GM18511 (cell line): ENCODE data around the gene PDZD8.

Experiments
- ATAC-seq: cut with Tn5 transposase; IDR thresholded peaks from one replicate; pipeline ENCODE4 v1.9.1; 2021; ENCODE audit warnings: mild to moderate bottlenecking, moderate library complexity; ENCODE audit not compliant: unreplicated experiment

Gene PDZD8

GRCh38 chr10:117260084-117260483, 115.2 kb downstream of the PDZD8 start:
- ATAC-seq: peak; percentile 51

- no peak for ATAC-seq
These were observed 116.0 kb downstream of the PDZD8 start for GRCh38 chr10:117259279-117259678.

GRCh38 chr10:117257721-117258120, 117.5 kb downstream of the PDZD8 start:
- no peak for ATAC-seq

- ATAC-seq: no peak
These were observed 118.3 kb downstream of the PDZD8 start for GRCh38 chr10:117256910-117257309.

- no peak for ATAC-seq
These were observed 119.3 kb downstream of the PDZD8 start for GRCh38 chr10:117255835-117256460.

- ATAC-seq: no peak
These were observed 120.2 kb downstream of the PDZD8 start for GRCh38 chr10:117254774-117255735.

DNA sequence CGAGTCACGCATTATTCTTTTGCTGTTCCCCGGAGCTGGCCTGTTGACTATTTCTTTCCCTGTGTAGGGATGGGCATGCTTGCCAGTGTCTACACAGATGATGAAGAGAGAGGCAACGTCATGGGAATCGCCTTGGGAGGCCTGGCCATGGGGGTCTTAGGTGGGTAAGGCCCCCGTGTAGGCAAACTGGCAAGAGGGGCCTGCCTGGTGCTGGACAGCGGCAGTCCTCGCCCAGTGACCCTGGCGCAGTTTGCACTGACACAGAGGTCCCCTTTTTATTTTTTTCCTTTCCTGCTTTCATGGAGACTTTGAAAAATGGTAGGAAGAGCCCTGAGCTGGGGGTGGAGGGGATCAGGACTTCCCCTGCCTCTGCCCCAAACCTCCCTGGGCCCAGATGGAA, 120.9 kb downstream of the PDZD8 start:
- no peak for ATAC-seq

DNA sequence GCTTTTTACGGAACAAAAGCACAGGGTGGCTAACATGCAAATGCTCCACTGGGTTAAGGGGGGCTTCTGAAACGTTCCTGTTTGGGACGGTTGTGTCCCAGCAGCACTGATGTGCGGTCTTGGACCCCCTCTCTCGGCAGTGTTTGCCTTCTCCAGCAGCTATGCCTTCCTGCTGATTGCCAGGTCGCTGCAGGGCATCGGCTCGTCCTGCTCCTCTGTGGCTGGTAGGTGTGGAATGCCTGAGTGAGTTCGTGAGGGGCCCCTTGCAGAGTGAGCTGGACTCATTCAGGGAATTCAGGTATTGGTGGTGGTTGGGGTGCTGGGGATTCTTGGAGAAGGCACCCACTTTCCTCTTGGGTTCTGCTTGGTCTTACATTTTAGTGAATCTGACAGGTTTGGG, 121.3 kb downstream of the PDZD8 start:
- ATAC-seq: no peak

GRCh38 chr10:117250411-117250810, 124.8 kb downstream of the PDZD8 start:
- no peak for ATAC-seq

- ATAC-seq: peak; percentile 94
These were observed 125.6 kb downstream of the PDZD8 start for GRCh38 chr10:117249493-117250093.

- ATAC-seq: no peak
These were observed 126.3 kb downstream of the PDZD8 start for GRCh38 chr10:117248750-117249465.

GRCh38 chr10:117246997-117247671, 128.1 kb downstream of the PDZD8 start:
- ATAC-seq: no peak

DNA sequence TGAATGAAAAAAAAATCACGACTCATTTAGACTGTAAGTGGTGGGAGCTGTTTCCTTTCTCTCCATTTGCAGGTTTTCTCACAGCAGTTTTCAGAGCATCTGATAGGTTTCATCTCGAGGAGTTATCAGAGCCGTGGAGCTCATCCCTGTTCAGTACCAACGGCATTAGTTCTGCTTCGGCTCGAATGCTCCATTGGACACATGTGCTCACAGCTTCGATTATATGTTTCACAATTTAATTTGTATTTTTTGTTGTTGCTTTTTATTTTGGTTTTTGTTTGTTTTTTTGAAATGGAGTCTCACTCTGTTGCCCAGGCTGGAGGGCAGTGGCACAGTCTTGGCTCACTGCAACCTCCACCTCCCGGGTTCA, 132.8 kb downstream of the PDZD8 start:
- ATAC-seq: no peak

DNA sequence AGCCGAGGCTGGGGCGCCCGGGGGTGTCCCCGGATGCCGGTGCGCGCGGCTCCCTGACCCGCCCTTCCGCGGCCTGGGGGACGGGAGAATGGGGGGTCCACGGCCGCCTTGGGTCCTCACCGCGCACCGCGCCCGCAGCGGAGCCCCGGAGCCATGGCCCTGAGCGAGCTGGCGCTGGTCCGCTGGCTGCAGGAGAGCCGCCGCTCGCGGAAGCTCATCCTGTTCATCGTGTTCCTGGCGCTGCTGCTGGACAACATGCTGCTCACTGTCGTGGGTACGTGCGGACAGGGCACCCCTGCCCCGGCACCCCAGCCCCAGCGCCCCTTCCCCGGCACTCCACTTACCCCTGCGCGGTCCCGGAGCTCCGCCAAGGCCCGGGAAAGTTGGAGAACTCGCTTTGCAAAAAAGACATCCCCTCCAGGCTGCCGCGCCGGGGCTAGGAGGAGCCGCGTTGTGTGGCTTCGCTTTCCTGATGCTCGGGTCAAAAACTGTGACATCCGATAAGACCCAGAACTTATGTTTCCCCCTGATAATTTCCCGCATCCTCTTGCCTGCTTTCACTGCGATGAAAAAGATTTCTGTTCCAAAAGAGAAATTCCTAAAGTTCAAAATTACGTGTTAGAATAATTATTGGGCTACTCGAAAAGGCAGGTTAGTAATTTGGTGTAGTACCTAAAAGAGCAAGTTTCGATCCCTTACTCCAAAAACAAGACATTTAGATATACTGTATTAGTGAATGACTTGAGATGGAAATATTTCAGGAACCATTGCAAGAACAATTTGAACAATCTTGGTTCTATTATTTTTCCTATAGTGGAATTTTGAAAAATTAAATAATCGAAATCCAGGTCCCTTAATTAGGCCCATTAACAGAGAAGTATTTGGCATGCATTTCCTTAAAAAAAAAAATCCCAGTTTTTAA, 133.4 kb downstream of the PDZD8 start:
- no peak for ATAC-seq

- no peak for ATAC-seq
These were observed 134.4 kb downstream of the PDZD8 start, which contains the start of gene SLC18A2 for GRCh38 chr10:117240621-117241529. SLC18A2 (plus strand) TSS chr10:117241114; CDS start chr10:117241694, 580 bp downstream.

GRCh38 chr10:117239721-117240620, 135.3 kb downstream of the PDZD8 start:
- no peak for ATAC-seq

DNA sequence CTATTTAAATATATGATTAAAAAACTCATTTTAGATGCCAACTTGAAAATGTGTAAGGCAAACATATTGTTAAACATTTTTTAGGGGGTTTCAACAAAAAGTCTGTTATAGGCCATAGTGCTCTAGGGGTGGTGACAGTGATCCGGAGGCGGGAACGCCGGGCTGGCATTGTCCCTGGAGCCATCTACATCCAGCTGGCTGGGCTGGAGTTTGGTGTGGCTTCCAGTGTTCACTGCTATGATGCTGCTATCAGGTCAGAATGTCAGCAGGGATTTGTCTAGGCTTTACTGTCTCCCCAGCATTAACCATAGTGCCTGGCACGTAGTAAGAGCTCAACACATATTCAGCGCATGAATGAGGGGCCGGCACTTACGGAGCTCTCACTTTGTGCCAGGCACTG, 136.2 kb downstream of the PDZD8 start:
- ATAC-seq: no peak
